ENCODE measurements around the gene PRDM15. TPM values are rescaled to one million over a fixed set of nuclear protein-coding genes. Genes with fewer than 3 reads are reported as not detected.
A peak's percentile ranks its signal among the peaks of the same experiment; 100 is the strongest.

The PRDM15 gene
- total and polyA plus RNA-seq, 2 donors (not counting 1 experiment from before 2014, with no cell fraction given) = 2.3 to 3.6 TPM

- TF ChIP-seq, protein P1, sequence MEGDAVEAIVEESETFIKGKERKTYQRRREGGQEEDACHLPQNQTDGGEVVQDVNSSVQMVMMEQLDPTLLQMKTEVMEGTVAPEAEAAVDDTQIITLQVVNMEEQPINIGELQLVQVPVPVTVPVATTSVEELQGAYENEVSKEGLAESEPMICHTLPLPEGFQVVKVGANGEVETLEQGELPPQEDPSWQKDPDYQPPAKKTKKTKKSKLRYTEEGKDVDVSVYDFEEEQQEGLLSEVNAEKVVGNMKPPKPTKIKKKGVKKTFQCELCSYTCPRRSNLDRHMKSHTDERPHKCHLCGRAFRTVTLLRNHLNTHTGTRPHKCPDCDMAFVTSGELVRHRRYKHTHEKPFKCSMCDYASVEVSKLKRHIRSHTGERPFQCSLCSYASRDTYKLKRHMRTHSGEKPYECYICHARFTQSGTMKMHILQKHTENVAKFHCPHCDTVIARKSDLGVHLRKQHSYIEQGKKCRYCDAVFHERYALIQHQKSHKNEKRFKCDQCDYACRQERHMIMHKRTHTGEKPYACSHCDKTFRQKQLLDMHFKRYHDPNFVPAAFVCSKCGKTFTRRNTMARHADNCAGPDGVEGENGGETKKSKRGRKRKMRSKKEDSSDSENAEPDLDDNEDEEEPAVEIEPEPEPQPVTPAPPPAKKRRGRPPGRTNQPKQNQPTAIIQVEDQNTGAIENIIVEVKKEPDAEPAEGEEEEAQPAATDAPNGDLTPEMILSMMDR (conservative IDR thresholded peaks at IDR 0.05 in 1 of 2, IDR thresholded peaks at IDR 0.05 in 1 of 2; ENCODE audit: low read depth in 1 of 2, low read length in 2 of 2) = no peak
- TF ChIP-seq EZH2 (IDR thresholded peaks at IDR 0.05; ENCODE audit: low read length, missing control alignments) = no peak
- Histone ChIP-seq H3K36me3 (ENCODE audit: control insufficient read depth, insufficient read depth, low read length) (peaks cover under 1% of the 10 kb centered on the region), H3K4me3 (replicated peaks in 1 of 4; ENCODE audit: control extremely low read depth in 1 of 4, insufficient read depth in 1 of 4, low read depth in 3 of 4, low read length in 4 of 4) (no peak overlapping the region), H3K4me1 (ENCODE audit: control insufficient read depth, extremely low read depth, insufficient read depth, low read length) (no peaks in the 10 kb centered on the region), H3K27ac (ENCODE audit: insufficient read depth, low read length) (no peak overlapping the region), H3K4me2 (ENCODE audit: extremely low read depth, insufficient read depth, low read length) (no peak overlapping the region), H3K27me3 (ENCODE audit: control insufficient read depth, insufficient read depth, low read length) (no peaks in the 10 kb centered on the region), H2AFZ (ENCODE audit: low read length) (no peak overlapping the region), H3K9ac (ENCODE audit: insufficient read depth, low read length) (no peak overlapping the region), H3K79me2 (ENCODE audit: control insufficient read depth, insufficient read depth, low read length) (no peaks in the 10 kb centered on the region), H4K20me1 (ENCODE audit: control insufficient read depth, extremely low read depth, insufficient read depth, low read length) (no peaks in the 10 kb centered on the region), H3K9me3 (ENCODE audit: control insufficient read depth, insufficient read depth, low read depth, low read length) (no peaks in the 10 kb centered on the region)
- peak in 1 of 2 donors; percentile 7 for DNase-seq (ENCODE audit: low read depth in 2 of 2)
These were observed 50.2 kb downstream of the PRDM15 start for GRCh38 chr21:41828884-41829360.

GRCh38 chr21:41827951-41828883 lies 50.9 kb downstream of the PRDM15 start:
- Histone ChIP-seq H3K36me3 (ENCODE audit: control insufficient read depth, insufficient read depth, low read length) (peaks cover 3% of the 10 kb centered on the region), H3K4me2 (ENCODE audit: extremely low read depth, insufficient read depth, low read length) (no peak overlapping the region), H3K27me3 (ENCODE audit: control insufficient read depth, insufficient read depth, low read length) (no peaks in the 10 kb centered on the region), H4K20me1 (ENCODE audit: control insufficient read depth, extremely low read depth, insufficient read depth, low read length) (no peaks in the 10 kb centered on the region), H3K27ac (ENCODE audit: insufficient read depth, low read length) (no peak overlapping the region), H3K9ac (ENCODE audit: insufficient read depth, low read length) (no peak overlapping the region), H3K9me3 (ENCODE audit: control insufficient read depth, insufficient read depth, low read depth, low read length) (no peaks in the 10 kb centered on the region), H3K4me3 (replicated peaks in 1 of 4; ENCODE audit: control extremely low read depth in 1 of 4, insufficient read depth in 1 of 4, low read depth in 3 of 4, low read length in 4 of 4) (no peak overlapping the region), H3K4me1 (ENCODE audit: control insufficient read depth, extremely low read depth, insufficient read depth, low read length) (no peaks in the 10 kb centered on the region), H3K79me2 (ENCODE audit: control insufficient read depth, insufficient read depth, low read length) (no peaks in the 10 kb centered on the region), H2AFZ (ENCODE audit: low read length) (no peak overlapping the region)
- TF ChIP-seq, protein P1 (conservative IDR thresholded peaks at IDR 0.05 in 1 of 2, IDR thresholded peaks at IDR 0.05 in 1 of 2; ENCODE audit: low read depth in 1 of 2, low read length in 2 of 2) = no peak
- no peak for TF ChIP-seq EZH2 (IDR thresholded peaks at IDR 0.05; ENCODE audit: low read length, missing control alignments)
- DNase-seq (ENCODE audit: low read depth in 2 of 2) = no peak

- TF ChIP-seq EZH2 (IDR thresholded peaks at IDR 0.05; ENCODE audit: low read length, missing control alignments) = no peak
- TF ChIP-seq, protein P1 (conservative IDR thresholded peaks at IDR 0.05 in 1 of 2, IDR thresholded peaks at IDR 0.05 in 1 of 2; ENCODE audit: low read depth in 1 of 2, low read length in 2 of 2) = no peak
- no peaks in the 10 kb centered on the region for H3K9me3 ChIP-seq (ENCODE audit: control insufficient read depth, insufficient read depth, low read depth, low read length)
- H3K4me3 ChIP-seq (replicated peaks in 1 of 4; ENCODE audit: control extremely low read depth in 1 of 4, insufficient read depth in 1 of 4, low read depth in 3 of 4, low read length in 4 of 4) = no peak overlapping the region
- no peaks in the 10 kb centered on the region for H4K20me1 ChIP-seq (ENCODE audit: control insufficient read depth, extremely low read depth, insufficient read depth, low read length)
- no peaks in the 10 kb centered on the region for H3K4me1 ChIP-seq (ENCODE audit: control insufficient read depth, extremely low read depth, insufficient read depth, low read length)
- H3K9ac ChIP-seq (ENCODE audit: insufficient read depth, low read length) = no peak overlapping the region
- DNase-seq (ENCODE audit: low read depth in 2 of 2) = no peak
- H3K79me2 ChIP-seq (ENCODE audit: control insufficient read depth, insufficient read depth, low read length) = no peaks in the 10 kb centered on the region
- H3K27me3 ChIP-seq (ENCODE audit: control insufficient read depth, insufficient read depth, low read length) = no peaks in the 10 kb centered on the region
- peaks cover 3% of the 10 kb centered on the region for H3K36me3 ChIP-seq (ENCODE audit: control insufficient read depth, insufficient read depth, low read length)
- H3K27ac ChIP-seq (ENCODE audit: insufficient read depth, low read length) = no peak overlapping the region
- no peak overlapping the region for H3K4me2 ChIP-seq (ENCODE audit: extremely low read depth, insufficient read depth, low read length)
- no peak overlapping the region for H2AFZ ChIP-seq (ENCODE audit: low read length)
These were observed 53.3 kb downstream of the PRDM15 start for GRCh38 chr21:41825881-41826280.

All from fibroblast of lung (primary cell).